HUES48 (cell line): ENCODE results near the gene TOM1L1.
A peak's percentile ranks its signal among the peaks of the same experiment; 100 is the strongest.

Experiments
- H3K27ac ChIP-seq: one replicate; pipeline ENCODE4 v1.7.0; 2013; ENCODE audit warnings: low read depth, low read length, inconsistent platforms
- H3K27me3 ChIP-seq: 2 replicates; pipeline ENCODE4 v1.6.1; 2013; ENCODE audit warnings: mild to moderate bottlenecking, low read length; ENCODE audit not compliant: control insufficient read depth, insufficient read depth
- H3K36me3 ChIP-seq: 2 replicates; pipeline ENCODE4 v1.6.1; 2013; ENCODE audit warnings: low read length; ENCODE audit not compliant: control insufficient read depth, insufficient read depth
- H3K4me1 ChIP-seq: 2 replicates; pipeline ENCODE4 v1.6.1; 2013; ENCODE audit warnings: mild to moderate bottlenecking, low read length; ENCODE audit not compliant: control insufficient read depth, insufficient read depth
- H3K4me3 ChIP-seq: 2 replicates; pipeline ENCODE4 v1.5.1; 2013; ENCODE audit warnings: mild to moderate bottlenecking, low read depth, low read length
- H3K9ac ChIP-seq: 2 replicates; pipeline ENCODE4 v1.6.1; 2013; ENCODE audit warnings: mild to moderate bottlenecking, low read depth, low read length, moderate library complexity
- H3K9me3 ChIP-seq: 2 replicates; pipeline ENCODE4 v1.6.1; 2013; ENCODE audit warnings: low read length; ENCODE audit not compliant: control insufficient read depth, insufficient read depth

The TOM1L1 gene, protein sequence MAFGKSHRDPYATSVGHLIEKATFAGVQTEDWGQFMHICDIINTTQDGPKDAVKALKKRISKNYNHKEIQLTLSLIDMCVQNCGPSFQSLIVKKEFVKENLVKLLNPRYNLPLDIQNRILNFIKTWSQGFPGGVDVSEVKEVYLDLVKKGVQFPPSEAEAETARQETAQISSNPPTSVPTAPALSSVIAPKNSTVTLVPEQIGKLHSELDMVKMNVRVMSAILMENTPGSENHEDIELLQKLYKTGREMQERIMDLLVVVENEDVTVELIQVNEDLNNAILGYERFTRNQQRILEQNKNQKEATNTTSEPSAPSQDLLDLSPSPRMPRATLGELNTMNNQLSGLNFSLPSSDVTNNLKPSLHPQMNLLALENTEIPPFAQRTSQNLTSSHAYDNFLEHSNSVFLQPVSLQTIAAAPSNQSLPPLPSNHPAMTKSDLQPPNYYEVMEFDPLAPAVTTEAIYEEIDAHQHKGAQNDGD

DNA sequence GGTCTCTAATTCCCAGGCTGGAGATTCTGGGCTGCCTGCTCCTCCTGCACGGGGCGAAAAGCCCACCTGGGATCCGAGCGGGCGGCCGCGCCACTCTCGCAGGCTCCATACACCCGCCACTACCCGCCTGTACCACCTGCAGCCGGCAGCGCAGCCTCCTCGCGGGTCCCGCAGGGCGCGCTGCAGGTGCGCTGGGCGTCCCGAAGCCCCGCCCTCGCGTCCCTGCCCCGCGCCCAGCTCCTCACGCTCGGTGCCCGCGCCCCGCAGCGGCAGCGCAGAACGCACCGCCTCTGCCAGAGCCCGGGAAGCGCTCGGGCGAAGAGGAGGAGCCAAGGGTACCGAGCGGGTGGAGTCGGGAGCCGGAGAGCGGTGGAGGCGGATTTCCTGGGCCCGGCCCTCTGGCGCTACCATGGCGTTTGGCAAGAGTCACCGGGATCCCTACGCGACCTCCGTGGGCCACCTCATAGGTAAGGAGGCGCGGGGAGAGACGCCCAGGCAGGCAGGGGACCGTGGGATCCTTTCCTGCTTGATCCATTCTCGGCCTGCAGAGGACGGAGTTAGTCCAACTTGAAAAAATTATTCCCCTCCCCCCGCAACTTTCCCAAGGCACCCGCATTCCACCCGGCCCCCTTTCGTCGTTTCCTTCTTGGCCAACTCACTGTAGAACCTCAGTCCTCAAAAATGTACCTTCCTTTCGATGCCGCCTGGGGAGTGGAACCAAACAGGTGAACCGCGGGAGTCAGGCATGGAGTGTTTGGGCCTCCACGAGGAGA is at the start of gene TOM1L1:
TSS of gene TOM1L1 (plus strand) at position 396 of the 773 bp plus-strand sequence. CDS start at position 410, 14 bp downstream.
- peak within 1 kb of the TSS; percentile 94 for H3K9ac ChIP-seq
- peaks cover 29% of the 10 kb centered on the region for H3K4me1 ChIP-seq
- H3K4me3 ChIP-seq, result no peak within 1 kb of the TSS; the same call in none of the 2 replicates
- H3K36me3 ChIP-seq, result peaks cover 14% of the 10 kb centered on the region
- no peaks in the 10 kb centered on the region for H3K9me3 ChIP-seq
- peak within 1 kb of the TSS; percentile 85 for H3K27ac ChIP-seq
- H3K27me3 ChIP-seq, result no peaks in the 10 kb centered on the region

- Histone ChIP-seq H3K9ac (no peak overlapping the region), H3K27ac (no peak overlapping the region), H3K9me3 (no peaks in the 10 kb centered on the region), H3K4me1 (no peaks in the 10 kb centered on the region; the same call in 1 of the 2 replicates), H3K27me3 (no peaks in the 10 kb centered on the region), H3K4me3 (no peak overlapping the region), H3K36me3 (no peaks in the 10 kb centered on the region)
These were observed 41.5 kb upstream of the TOM1L1 start for GRCh38 chr17:54859187-54859586.

DNA sequence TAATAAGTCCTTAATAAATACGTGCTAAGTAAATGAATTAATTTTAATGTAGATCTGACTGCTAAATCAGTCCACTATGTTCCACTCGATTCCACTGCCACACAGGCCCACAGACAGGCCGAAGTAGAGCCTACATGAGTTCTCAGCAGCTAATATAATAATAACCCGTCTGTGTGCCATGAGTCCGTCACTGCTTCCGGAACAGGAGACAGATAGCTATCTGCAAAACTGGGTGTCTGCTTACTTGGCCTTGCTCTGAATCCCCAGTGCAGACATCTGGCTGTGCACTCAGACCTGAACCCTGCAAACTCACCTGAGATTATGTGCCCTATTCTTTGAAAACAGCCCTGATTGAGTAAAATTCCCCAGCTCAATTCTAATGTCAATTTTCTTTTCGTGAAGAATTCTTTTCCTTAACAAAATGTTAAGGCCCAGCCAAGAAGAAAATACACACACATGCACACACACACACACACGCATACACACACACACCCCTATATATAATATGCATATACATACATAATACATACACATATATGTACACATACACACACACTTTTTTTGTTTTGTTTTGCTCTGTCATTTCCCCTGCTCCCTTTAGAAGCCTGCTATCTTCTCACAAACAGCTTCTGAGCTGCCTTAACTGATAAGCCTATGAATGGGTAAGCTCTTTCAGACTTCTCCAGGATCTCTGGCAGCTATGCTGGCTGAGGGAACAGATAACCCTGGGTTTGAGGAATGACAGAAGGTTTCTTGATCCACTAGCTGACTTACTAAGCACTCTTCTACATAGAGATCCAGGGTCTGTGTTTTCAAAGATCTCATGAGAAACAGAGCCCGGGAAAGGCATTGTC is 39.8 kb upstream of the TOM1L1 start:
- Histone ChIP-seq H3K9ac (no peak overlapping the region), H3K36me3 (no peaks in the 10 kb centered on the region), H3K4me3 (no peak overlapping the region), H3K4me1 (no peaks in the 10 kb centered on the region; the same call in 1 of the 2 replicates), H3K27ac (no peak overlapping the region), H3K27me3 (no peaks in the 10 kb centered on the region), H3K9me3 (no peaks in the 10 kb centered on the region)

- H3K9me3 ChIP-seq, result no peaks in the 10 kb centered on the region
- H3K27ac ChIP-seq, result no peak overlapping the region
- no peaks in the 10 kb centered on the region for H3K36me3 ChIP-seq
- no peak overlapping the region for H3K9ac ChIP-seq
- H3K27me3 ChIP-seq, result no peaks in the 10 kb centered on the region
- H3K4me3 ChIP-seq, result no peak overlapping the region
- H3K4me1 ChIP-seq, result no peaks in the 10 kb centered on the region; the same call in 1 of the 2 replicates
These were observed 39.1 kb upstream of the TOM1L1 start for GRCh38 chr17:54861471-54861983.

- Histone ChIP-seq H3K9me3 (no peaks in the 10 kb centered on the region), H3K27me3 (no peaks in the 10 kb centered on the region), H3K4me3 (no peak overlapping the region)
These were observed 37.5 kb upstream of the TOM1L1 start for GRCh38 chr17:54863176-54863575.

DNA sequence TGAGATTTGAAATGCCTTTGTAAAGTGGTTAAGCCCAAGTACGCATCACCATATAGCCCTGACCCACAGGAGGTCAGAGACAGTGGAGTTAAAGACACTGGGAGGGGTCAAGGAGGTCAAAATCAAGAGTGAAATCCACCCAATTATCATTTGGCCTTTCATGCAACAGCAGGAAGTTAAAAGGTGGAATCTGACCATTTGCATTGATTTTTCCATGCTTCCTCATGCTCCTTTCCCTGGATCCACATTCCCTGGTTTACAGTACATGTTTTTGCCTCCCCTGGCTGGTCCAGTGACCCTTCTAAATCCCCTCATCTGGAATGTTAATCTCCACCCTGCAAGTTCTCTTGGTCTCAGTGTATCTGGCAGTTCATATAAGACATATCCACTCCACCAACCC is 36.6 kb upstream of the TOM1L1 start:
- no peak overlapping the region for H3K4me3 ChIP-seq
- no peaks in the 10 kb centered on the region for H3K36me3 ChIP-seq
- no peaks in the 10 kb centered on the region for H3K27me3 ChIP-seq
- no peaks in the 10 kb centered on the region; the same call in 1 of the 2 replicates for H3K4me1 ChIP-seq
- no peaks in the 10 kb centered on the region for H3K9me3 ChIP-seq
- H3K27ac ChIP-seq, result no peak overlapping the region
- H3K9ac ChIP-seq, result no peak overlapping the region

More at GRCh38 chr17:54863176-54863575, 37.5 kb upstream of the TOM1L1 start:
- no peak overlapping the region for H3K27ac ChIP-seq
- H3K9ac ChIP-seq, result no peak overlapping the region
- no peaks in the 10 kb centered on the region for H3K36me3 ChIP-seq
- no peaks in the 10 kb centered on the region; the same call in 1 of the 2 replicates for H3K4me1 ChIP-seq

DNA sequence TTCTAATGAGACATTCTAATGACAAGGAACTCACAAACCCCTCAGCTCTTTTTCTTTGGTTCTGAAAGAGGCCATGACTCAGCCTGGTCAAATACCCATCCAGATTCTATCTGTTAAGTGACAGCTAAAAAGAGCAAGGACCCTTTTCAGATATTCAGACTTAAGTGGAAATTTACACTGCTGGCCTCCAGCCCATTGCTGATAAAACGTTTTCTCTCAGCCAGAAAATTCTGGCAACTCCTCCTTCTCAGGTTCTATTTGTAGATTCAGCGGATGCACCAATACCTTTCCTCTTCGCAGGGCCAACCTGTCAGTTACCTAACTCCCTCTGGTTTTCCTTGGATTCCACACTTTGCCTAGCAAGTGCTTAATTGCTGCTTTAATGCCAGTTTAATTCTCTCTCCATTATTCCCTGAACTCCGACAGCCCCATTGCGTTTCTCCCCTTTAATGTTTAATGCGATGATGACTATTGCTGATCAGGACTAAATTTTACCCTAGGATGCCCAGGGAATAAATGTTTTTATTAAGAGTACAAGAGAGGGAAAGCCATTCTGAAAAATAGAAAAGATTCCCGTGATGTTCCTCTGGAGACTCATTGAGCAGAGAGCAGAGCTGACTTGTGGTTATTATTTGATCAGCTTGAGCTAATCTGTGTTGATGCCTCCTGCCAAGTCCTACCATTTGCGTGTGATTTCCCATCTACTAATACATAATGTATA is 35.9 kb upstream of the TOM1L1 start:
- Histone ChIP-seq H3K9me3 (no peaks in the 10 kb centered on the region), H3K27ac (no peak overlapping the region), H3K4me1 (no peaks in the 10 kb centered on the region; the same call in 1 of the 2 replicates), H3K36me3 (no peaks in the 10 kb centered on the region), H3K4me3 (no peak overlapping the region), H3K27me3 (no peaks in the 10 kb centered on the region), H3K9ac (no peak overlapping the region)

- H3K4me3 ChIP-seq, result no peak overlapping the region
These were observed 33.0 kb upstream of the TOM1L1 start for GRCh38 chr17:54867634-54868033.

GRCh38 chr17:54870671-54871175 is 29.9 kb upstream of the TOM1L1 start:
- Histone ChIP-seq H3K4me3 (no peak overlapping the region), H3K27ac (no peak overlapping the region), H3K9me3 (no peaks in the 10 kb centered on the region; the same call in 1 of the 2 replicates), H3K36me3 (no peaks in the 10 kb centered on the region), H3K4me1 (no peaks in the 10 kb centered on the region), H3K27me3 (no peaks in the 10 kb centered on the region), H3K9ac (no peak overlapping the region)

More at GRCh38 chr17:54867634-54868033, 33.0 kb upstream of the TOM1L1 start:
- H3K36me3 ChIP-seq, result no peaks in the 10 kb centered on the region
- H3K27ac ChIP-seq, result no peak overlapping the region
- H3K27me3 ChIP-seq, result no peaks in the 10 kb centered on the region
- H3K9ac ChIP-seq, result no peak overlapping the region
- no peaks in the 10 kb centered on the region; the same call in 1 of the 2 replicates for H3K4me1 ChIP-seq
- H3K9me3 ChIP-seq, result no peaks in the 10 kb centered on the region
